MV-4-11 (cell line): Measurements from ENCODE around the gene DNAH6.
"Not testable (repeated sequence)": the region's sequence is repeated elsewhere in the genome, so short reads cannot be mapped to it uniquely, and the experiment has no call there.

Experiments used
- DNase-seq: peaks from one replicate; lab custom pipeline; 2025; lab: John Stamatoyannopoulos, UW

Gene DNAH6

GRCh38 chr2:84838434-84839145 is 322.3 kb downstream of the DNAH6 start:
- DNase-seq: no peak

GRCh38 chr2:84839851-84840250 is 323.6 kb downstream of the DNAH6 start:
- no peak for DNase-seq

- no peak for DNase-seq
These were observed 324.0 kb downstream of the DNAH6 start for GRCh38 chr2:84840306-84840705.

GRCh38 chr2:84841577-84841976 is 325.3 kb downstream of the DNAH6 start:
- DNase-seq: no peak

GRCh38 chr2:84844141-84844540 is 327.8 kb downstream of the DNAH6 start:
- DNase-seq: no peak

- peak; percentile 64 for DNase-seq
These were observed 329.9 kb downstream of the DNAH6 start for GRCh38 chr2:84846041-84846663.

GRCh38 chr2:84846741-84847142 is 330.4 kb downstream of the DNAH6 start:
- DNase-seq: no peak

GRCh38 chr2:84847326-84848050 is 331.2 kb downstream of the DNAH6 start:
- DNase-seq: no peak

GRCh38 chr2:84849271-84849952 is 333.1 kb downstream of the DNAH6 start:
- DNase-seq: no peak

GRCh38 chr2:84850471-84850870 is 334.2 kb downstream of the DNAH6 start:
- no peak for DNase-seq

GRCh38 chr2:84851876-84852275 is 335.6 kb downstream of the DNAH6 start:
- no peak for DNase-seq

- DNase-seq: no peak
These were observed 338.6 kb downstream of the DNAH6 start for GRCh38 chr2:84854850-84855249.

- no peak for DNase-seq
These were observed 339.4 kb downstream of the DNAH6 start for GRCh38 chr2:84855731-84856130.

GRCh38 chr2:84856787-84857186 is 340.5 kb downstream of the DNAH6 start:
- peak; percentile 91 for DNase-seq

GRCh38 chr2:84857566-84857965 is 341.3 kb downstream of the DNAH6 start:
- DNase-seq: no peak

GRCh38 chr2:84858123-84858522 is 341.8 kb downstream of the DNAH6 start:
- DNase-seq: no peak

GRCh38 chr2:84858937-84859336 is 342.6 kb downstream of the DNAH6 start:
- no peak for DNase-seq

GRCh38 chr2:84861539-84861938 is 345.2 kb downstream of the DNAH6 start:
- no peak for DNase-seq

- DNase-seq: no peak
These were observed 345.7 kb downstream of the DNAH6 start for GRCh38 chr2:84862006-84862405.

GRCh38 chr2:84865181-84865783 is 349.0 kb downstream of the DNAH6 start:
- DNase-seq: peak; percentile 47

GRCh38 chr2:84866122-84866521 is 349.8 kb downstream of the DNAH6 start:
- no peak for DNase-seq

GRCh38 chr2:84868327-84868726 is 352.0 kb downstream of the DNAH6 start:
- DNase-seq: not testable (repeated sequence)
